Endothelial cell of umbilical vein (primary cell): ENCODE results near the gene SLC9A9. TPM values are rescaled to one million over a fixed set of nuclear protein-coding genes. Genes with fewer than 3 reads are reported as not detected.

Source experiments
- BruUV-seq: library from RNA; stranded (reverse); fragments of 400-500 nt; replicated peaks from 2 replicates; lab custom pipeline; 2021; lab: Mats Ljungman, UMichigan
- CTCF ChIA-PET: fragments of 300-600, 350-600 bp; sonication (Branson Sonifier 250); formaldehyde crosslinking; loops from one replicate; lab custom pipeline; 2021; ENCODE audit warnings: antibody characterized with exemption, inconsistent platforms; lab: Charles Lee
- POLR2A ChIA-PET: fragments of 300-600, 350-600 bp; sonication (Branson Sonifier 250); formaldehyde crosslinking; loops from one replicate; lab custom pipeline; 2021; ENCODE audit warnings: antibody characterized with exemption, inconsistent platforms; lab: Charles Lee
- DNase-seq: peaks from one replicate; pipeline ENCODE4 v3.0.0-alpha.2; 2011; ENCODE audit warnings: low read depth, low spot score
- FAIRE-seq: peaks from 2 replicates; lab custom pipeline; 2011; peaks lifted over from hg19 to GRCh38; lab: Jason Lieb, UNC
- H2AFZ ChIP-seq: 2 replicates; pipeline ENCODE4 v1.6.0; 2012; ENCODE audit warnings: low read depth, low read length, control low read depth, inconsistent platforms
- H3K27ac ChIP-seq: 2 replicates; pipeline ENCODE4 v1.5.1; 2011; ENCODE audit warnings: low read depth, mild to moderate bottlenecking, control low read depth, low read length, moderate library complexity; ENCODE audit not compliant: insufficient read depth
- H3K27me3 ChIP-seq, 2 experiments: 2 replicates each; pipeline versions ENCODE4 v1.6.0 to v1.6.1; 2011; ENCODE audit warnings: low read length in 2 of 2, mixed read lengths in 1 of 2; ENCODE audit not compliant: control insufficient read depth in 2 of 2, insufficient read depth in 2 of 2
- H3K36me3 ChIP-seq, 2 experiments: 2 replicates in 1 of 2; 3 replicates in 1 of 2; pipeline ENCODE4 v1.5.1; 2011; ENCODE audit warnings: low read length in 2 of 2, mild to moderate bottlenecking in 1 of 2, moderate library complexity in 1 of 2; ENCODE audit not compliant: control insufficient read depth in 2 of 2, insufficient read depth in 2 of 2; ENCODE audit errors: extremely low read depth in 1 of 2
- H3K4me1 ChIP-seq: 3 replicates; pipeline ENCODE4 v1.5.1; 2011; ENCODE audit warnings: mild to moderate bottlenecking, low read length; ENCODE audit not compliant: control insufficient read depth, insufficient read depth; ENCODE audit errors: extremely low read depth
- H3K4me2 ChIP-seq: 2 replicates; pipeline ENCODE4 v1.6.1; 2011; ENCODE audit warnings: low read length, control low read depth, mixed read lengths; ENCODE audit not compliant: insufficient read depth
- H3K4me3 ChIP-seq, 3 experiments: fragments of 200-600 bp in 1 of 3; sonication (generic), shearing (Covaris generic) in 1 of 3; replicated peaks in 1 of 3; 2 replicates each; pipeline ENCODE4 v1.5.1; 2011 to 2016; ENCODE audit warnings: control low read depth in 3 of 3, low read length in 3 of 3, mild to moderate bottlenecking in 2 of 3, inconsistent platforms in 1 of 3, low read depth in 1 of 3, moderate library complexity in 1 of 3; ENCODE audit not compliant: insufficient read depth in 1 of 3
- H3K79me2 ChIP-seq: 2 replicates; pipeline ENCODE4 v1.6.0; 2012; ENCODE audit warnings: low read length, inconsistent platforms; ENCODE audit not compliant: control insufficient read depth, insufficient read depth
- H3K9ac ChIP-seq: replicated peaks from 2 replicates; pipeline ENCODE3; 2011; ENCODE audit warnings: low read length, control low read depth; ENCODE audit not compliant: insufficient read depth; ENCODE audit errors: extremely low read depth
- H3K9me1 ChIP-seq: replicated peaks from 3 replicates; pipeline ENCODE4 v1.6.0; 2011; ENCODE audit warnings: mild to moderate bottlenecking, low read length; ENCODE audit not compliant: control insufficient read depth, insufficient read depth; ENCODE audit errors: extremely low read depth
- H3K9me3 ChIP-seq: replicated peaks from 2 replicates; pipeline ENCODE4 v1.5.1; 2012; ENCODE audit warnings: low read length, inconsistent platforms; ENCODE audit not compliant: control insufficient read depth, insufficient read depth
- H4K20me1 ChIP-seq: replicated peaks from 2 replicates; pipeline ENCODE3; 2011; ENCODE audit warnings: mild to moderate bottlenecking, low read length; ENCODE audit not compliant: control insufficient read depth, insufficient read depth; ENCODE audit errors: extremely low read depth
- CTCF ChIP-seq, 2 donors: IDR thresholded peaks; 1 replicate in 1 of 2; 2 replicates in 1 of 2; pipeline ENCODE4 v1.5.1; 2011; ENCODE audit warnings: low read length in 2 of 2, mild to moderate bottlenecking in 2 of 2, moderate library complexity in 2 of 2, control low read depth in 1 of 2, inconsistent platforms in 1 of 2, low read depth in 1 of 2; ENCODE audit not compliant: insufficient read depth in 1 of 2; ENCODE audit errors: extremely low read depth in 1 of 2
- EZH2 ChIP-seq: IDR thresholded peaks from 2 replicates; pipeline ENCODE4 v1.6.1; 2012; ENCODE audit warnings: borderline replicate concordance, low read depth, mild to moderate bottlenecking, moderate library complexity, low read length, inconsistent platforms; ENCODE audit not compliant: severe bottlenecking
- FOS ChIP-seq: IDR thresholded peaks from 2 replicates; pipeline ENCODE4 v1.6.1; 2011; ENCODE audit warnings: mild to moderate bottlenecking, low read length, moderate library complexity, borderline replicate concordance; ENCODE audit not compliant: insufficient read depth
- GATA2 ChIP-seq: IDR thresholded peaks from 2 replicates; pipeline ENCODE4 v1.7.0; 2011; ENCODE audit warnings: low read depth, mild to moderate bottlenecking, moderate library complexity, mixed read lengths, low read length; ENCODE audit not compliant: insufficient read length, insufficient read depth
- JUN ChIP-seq: IDR thresholded peaks from 2 replicates; pipeline ENCODE4 v1.6.1; 2011; ENCODE audit warnings: borderline replicate concordance, low read depth; ENCODE audit not compliant: insufficient read length, insufficient read depth
- MAX ChIP-seq: IDR thresholded peaks from 2 replicates; pipeline ENCODE4 v1.6.1; 2011; ENCODE audit not compliant: insufficient read depth, insufficient read length
- MYC ChIP-seq: IDR thresholded peaks from one replicate; pipeline ENCODE4 v1.6.1; 2011; ENCODE audit warnings: mild to moderate bottlenecking, low read depth, low read length
- POLR2A ChIP-seq: IDR thresholded peaks from 2 replicates; pipeline ENCODE4 v1.6.1; 2012; ENCODE audit warnings: low read depth, mild to moderate bottlenecking, control low read depth, low read length
- POLR2AphosphoS5 ChIP-seq: IDR thresholded peaks from 2 replicates; pipeline ENCODE4 v1.6.1; 2012; ENCODE audit warnings: low read depth, mild to moderate bottlenecking, control low read depth, low read length, moderate library complexity; ENCODE audit not compliant: insufficient read depth
- dilution Hi-C: fragments of 300-500 bp; cut with MboI; formaldehyde crosslinking; loops from one replicate; pipeline ENCODE4 v1.15.0; 2019; ENCODE audit warnings: low sequenced_read_pairs; ENCODE audit not compliant: extremely low pct_ligation_motif_present
- intact Hi-C: fragments of 100-400 bp; cut with micrococcal nuclease; formaldehyde crosslinking; loops from one replicate; pipeline ENCODE4 v1.10.0; 2022
- polyA plus RNA-seq, 4 experiments: library from polyadenylated mRNA; depleted of rRNA in 3 of 4; stranded (reverse) in 3 of 4; unstranded in 1 of 4; fragments of >200 nt; gene quantifications; 2 replicates each; pipeline versions ENCODE4 v1.2.1 to v1.2.3, GENCODE V29; 2011 to 2012; ENCODE audit warnings: missing spikeins in 1 of 4
- total RNA-seq: library from RNA; stranded (reverse); gene quantifications from 2 replicates; pipeline ENCODE4 v1.2.3, GENCODE V29; 2021

The SLC9A9 gene
- total and polyA plus RNA-seq, 2 donors (not counting 3 experiments of a cell fraction or from before 2014, with no cell fraction given) = 1.5 to 1.8 TPM

- Histone ChIP-seq H3K27ac (no peak overlapping the region), H3K4me3 (no peak overlapping the region), H3K79me2 (no peaks in the 10 kb centered on the region), H3K9me1 (no peaks in the 10 kb centered on the region), H3K9ac (no peak overlapping the region), H3K27me3 (no peaks in the 10 kb centered on the region), H3K36me3 (no peaks in the 10 kb centered on the region), H2AFZ (no peak overlapping the region), H3K4me1 (no peaks in the 10 kb centered on the region), H3K4me2 (no peak overlapping the region), H3K9me3 (no peaks in the 10 kb centered on the region), H4K20me1 (no peaks in the 10 kb centered on the region)
- FAIRE-seq (no peak), DNase-seq (no peak)
- TF ChIP-seq MYC (no peak), POLR2A (no peak), MAX (no peak), GATA2 (no peak), JUN (no peak), CTCF (IDR thresholded peaks at IDR 0.05; ENCODE audit: extremely low read depth in 1 of 2, insufficient read depth in 1 of 2, low read depth in 1 of 2, low read length in 2 of 2) (no peak), POLR2AphosphoS5 (no peak), FOS (no peak), EZH2 (no peak)
- BruUV-seq = no TSS peak
- ChIA-PET POLR2A (no interaction called here), CTCF (interaction anchor here (1.6 kb wide), 1 partner anchor 93 kb away, joined by 3 read pairs; no protein-coding TSS in a partner anchor)
- intact Hi-C loops (no loop called here), dilution Hi-C loops (no loop called here)
Observed at GRCh38 chr3:143271136-143271535, 577.1 kb downstream of the SLC9A9 start.
